ENCODE measurements around the gene AATK.

The AATK gene

DNA sequence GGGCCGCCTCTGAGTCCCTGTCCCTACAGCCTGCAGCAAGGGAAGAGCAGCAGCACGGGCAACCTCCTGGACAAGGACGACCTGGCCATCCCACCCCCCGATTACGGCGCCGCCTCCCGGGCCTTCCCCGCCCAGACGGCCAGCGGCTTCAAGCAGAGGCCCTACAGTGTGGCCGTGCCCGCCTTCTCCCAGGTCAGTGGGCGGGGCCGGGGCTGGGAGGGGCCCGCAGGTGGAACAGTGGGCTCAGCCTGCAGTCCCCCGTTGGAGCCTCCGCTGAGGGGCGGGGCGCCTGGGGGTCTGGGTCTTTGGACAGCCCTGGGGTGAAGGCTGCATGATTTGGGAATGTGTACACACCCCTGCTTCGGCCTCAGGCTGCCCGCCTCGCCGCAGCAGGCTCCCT is 59.3 kb downstream of the AATK start:
- DNase-seq = no peak

- DNase-seq = no peak
Observed at GRCh38 chr17:81103379-81103778, 62.6 kb downstream of the AATK start.

DNA sequence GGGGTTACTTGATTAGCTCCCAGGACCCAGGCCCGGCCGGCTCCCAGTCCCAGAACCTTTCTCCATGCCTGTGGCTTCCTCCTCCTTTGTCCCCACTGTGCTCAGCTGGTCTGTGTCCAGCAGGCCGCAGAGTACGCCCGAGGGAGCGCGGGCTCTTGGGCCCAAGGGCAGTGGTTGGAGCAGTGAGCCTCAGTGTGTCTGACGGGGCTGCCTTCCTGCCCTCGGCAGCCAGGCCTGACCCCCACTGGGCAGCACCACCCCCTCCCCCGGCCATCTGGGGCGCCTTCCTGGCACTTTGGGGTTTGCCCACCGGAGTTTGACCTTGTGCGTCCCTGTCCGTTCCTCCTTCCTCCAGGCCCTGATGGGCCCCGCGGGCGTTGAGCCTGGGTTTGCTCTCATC is 63.2 kb downstream of the AATK start:
- DNase-seq = no peak

DNA sequence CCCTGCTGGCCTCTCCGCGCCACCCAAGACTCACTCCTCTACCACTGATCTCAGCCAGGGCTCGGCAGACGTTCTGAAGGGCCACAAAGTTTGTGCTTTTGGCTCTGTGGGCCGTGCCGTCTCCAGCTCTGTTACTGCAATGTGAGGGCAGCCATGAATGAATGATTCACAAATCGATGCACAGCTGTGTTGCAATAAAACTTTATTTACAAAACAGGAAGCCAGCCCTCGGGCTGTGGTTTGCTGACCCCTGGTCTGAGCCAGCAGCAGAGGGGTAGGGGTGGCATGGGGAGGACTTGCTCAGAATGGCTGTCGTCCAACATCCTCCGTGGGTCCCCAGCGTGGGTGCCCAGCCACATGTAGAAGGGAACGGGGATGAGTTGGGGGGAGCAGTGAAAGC is 63.7 kb downstream of the AATK start:
- DNase-seq = no peak

DNA sequence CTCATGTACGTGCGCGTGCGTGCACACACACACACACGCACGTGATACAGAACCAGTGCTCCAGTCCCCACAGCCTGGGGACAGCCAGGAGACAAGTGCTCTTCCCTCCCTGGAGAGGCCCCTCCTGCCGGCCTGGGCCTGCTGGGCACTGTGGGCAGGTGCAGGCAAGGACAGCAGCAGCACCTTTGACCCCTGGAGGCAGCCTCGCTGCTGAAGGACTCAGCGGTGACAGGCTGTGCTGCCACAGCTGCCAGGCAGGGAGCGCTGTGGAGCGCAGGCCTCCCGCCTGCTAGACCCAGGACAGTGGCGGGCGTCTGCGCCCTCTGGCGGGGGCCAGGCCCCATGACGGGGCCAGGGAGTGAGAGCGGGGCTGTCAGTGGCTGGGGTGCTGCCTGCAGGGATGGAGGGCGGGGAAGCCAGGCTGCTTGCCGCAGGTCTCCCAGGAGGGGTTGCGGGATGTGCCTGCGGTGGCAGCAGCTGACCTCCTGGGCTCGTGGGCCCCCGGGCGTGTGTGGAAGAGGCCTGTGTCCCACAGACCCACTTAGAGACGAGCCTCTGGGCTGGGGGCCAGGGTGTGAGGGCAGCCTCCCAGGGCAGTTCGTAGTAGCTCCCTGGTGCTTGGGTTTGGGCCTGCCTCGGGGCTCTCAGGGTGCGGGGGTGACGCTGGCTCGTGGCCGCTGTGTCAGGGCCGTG is 64.3 kb downstream of the AATK start:
- peak; percentile 90 for DNase-seq

DNA sequence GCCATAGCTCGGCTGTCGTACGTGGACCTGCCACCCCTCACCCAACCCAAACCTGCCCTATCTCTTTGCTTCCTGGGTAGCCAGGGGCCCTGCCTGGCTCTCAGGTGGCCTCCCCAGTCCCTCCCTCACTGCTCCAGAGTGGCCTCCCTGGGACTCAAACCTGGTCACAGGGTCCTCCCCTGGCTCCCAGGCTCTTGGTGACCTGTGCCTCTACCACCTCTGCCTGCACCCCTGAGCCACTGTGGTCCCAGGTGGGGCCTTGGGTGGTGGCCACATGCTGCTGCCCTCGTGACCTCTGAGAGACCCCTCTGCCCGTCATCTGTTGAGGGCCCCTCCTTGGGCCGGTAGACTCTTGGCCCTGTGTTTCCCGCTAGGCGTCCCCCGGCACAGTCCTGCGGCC is 65.4 kb downstream of the AATK start:
- DNase-seq = no peak

DNA sequence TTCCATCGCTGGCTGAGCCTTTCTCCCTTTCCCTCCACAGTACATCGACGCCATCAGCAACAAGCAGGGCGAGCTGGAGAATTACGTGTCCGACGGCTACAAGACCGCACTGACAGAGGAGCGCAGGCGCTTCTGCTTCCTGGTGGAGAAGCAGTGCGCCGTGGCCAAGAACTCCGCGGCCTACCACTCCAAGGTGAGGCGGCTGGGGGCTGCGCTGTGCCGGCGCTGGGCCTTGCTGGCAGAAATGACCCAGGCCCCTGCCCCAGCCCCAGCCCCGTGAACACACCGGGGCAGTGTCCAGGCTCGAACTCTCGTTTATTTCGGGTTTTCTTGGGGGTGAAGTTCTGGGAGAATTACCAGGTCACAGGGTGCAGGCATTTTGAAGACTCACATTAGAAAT is 66.1 kb downstream of the AATK start:
- no peak for DNase-seq

DNA sequence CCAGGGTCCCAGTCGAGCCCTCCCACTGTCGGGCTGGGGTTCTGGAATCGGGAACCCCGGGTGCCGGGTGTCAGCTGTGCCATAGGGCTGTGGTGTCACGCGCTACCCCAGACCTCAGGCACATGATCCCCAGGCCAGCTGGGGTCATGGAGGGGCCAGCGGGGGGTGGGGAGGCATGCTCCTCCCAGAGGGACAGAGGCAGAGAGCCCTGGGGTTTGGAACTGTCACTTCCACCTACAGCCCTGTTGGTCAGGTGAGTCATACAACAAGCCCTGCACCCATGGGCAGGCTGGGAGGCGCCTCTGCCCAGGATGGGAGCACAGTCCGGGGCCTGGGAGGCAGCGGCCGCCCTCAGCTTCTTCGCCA is 68.1 kb downstream of the AATK start:
- no peak for DNase-seq

- peak; percentile 77 for DNase-seq
Observed at GRCh38 chr17:81097134-81097942, 68.7 kb downstream of the AATK start.

- no peak for DNase-seq
Observed at GRCh38 chr17:81096741-81097133, 69.3 kb downstream of the AATK start.

GRCh38 chr17:81095383-81095762 is 70.6 kb downstream of the AATK start:
- DNase-seq = no peak

- DNase-seq = peak; percentile 69
Observed at GRCh38 chr17:81094509-81095382, 71.3 kb downstream of the AATK start.

DNA sequence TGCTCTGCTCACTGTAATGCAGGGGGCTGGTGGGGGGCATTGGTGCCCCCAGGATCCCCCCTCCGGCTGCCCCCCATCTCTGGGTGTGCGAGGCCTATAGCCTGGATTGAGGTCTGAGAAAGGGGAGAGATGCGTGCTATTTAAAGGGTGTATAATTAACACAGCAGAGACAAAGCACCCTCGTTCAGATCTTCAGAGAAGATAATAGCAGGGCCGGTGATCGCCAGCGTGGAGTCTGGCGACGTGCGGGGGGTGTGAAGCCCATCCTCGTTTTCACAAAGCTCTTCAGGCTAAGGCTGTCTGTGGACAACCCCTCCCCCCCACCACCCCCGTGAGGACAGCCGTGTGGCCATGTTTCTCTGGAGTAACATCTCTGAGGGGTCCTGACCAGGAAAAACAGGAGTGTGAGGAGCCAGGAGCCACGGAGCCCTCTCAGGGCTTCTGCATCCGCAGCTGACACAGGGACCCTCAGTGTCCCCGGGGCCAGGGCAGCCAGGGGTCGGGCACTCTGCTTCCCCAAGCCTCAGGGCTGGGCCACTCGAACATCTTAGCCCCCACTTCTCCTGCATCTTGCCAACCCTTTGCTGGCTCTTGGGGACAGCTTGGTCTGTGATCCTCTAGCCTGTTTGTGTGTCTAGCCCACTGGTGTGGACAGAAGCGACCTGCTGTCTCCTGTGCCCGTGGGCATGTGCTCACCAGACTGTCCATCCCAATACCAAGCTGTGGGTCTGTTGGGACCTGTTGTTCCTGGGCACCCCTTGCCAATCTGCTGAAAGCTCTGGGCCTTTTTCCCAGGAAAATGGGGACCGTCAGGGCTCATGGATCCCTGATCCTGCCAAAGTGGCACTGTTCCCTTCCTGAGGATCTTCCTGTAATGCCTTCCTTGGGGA is 72.2 kb downstream of the AATK start:
- no peak for DNase-seq

GRCh38 chr17:81092518-81093095 is 73.4 kb downstream of the AATK start:
- DNase-seq = no peak

DNA sequence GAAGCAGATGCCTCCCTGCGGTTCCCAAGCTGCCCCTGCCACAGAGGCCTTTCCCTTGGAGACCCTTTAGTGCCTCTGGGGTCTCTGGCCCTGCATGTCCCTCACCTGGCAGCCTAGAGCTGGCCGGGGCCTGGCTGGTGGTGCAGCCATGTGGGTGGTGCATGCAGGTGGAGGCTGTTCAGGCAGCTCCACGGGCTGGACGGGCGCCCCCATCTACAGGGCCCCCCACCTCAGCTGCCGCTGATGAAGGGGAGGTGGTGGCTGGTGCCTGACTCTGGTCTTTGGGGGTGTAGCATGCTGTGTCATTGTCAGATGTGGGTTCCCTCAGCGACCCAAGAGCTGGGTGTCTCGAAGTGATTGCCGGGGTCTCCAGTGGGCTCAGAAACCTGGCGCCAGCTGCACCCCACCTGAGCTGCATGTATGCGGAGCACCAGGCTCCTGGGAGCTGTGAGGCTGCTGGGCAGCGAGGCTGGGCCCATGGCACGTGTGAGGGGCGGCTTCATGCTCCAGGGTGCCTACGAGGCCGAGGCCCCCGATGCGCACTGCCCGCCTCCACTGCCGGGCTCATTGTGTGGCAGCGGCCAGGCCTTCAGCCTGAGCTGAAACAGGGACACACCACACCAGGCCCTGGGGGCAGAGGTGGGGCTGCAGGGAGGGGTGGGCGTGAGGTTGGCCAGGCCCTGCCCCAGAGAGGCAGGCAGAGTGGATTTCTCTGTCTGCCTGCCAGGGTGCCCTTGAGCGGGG is 74.1 kb downstream of the AATK start:
- DNase-seq = no peak

GRCh38 chr17:81091154-81091553 is 74.9 kb downstream of the AATK start:
- DNase-seq = no peak

DNA sequence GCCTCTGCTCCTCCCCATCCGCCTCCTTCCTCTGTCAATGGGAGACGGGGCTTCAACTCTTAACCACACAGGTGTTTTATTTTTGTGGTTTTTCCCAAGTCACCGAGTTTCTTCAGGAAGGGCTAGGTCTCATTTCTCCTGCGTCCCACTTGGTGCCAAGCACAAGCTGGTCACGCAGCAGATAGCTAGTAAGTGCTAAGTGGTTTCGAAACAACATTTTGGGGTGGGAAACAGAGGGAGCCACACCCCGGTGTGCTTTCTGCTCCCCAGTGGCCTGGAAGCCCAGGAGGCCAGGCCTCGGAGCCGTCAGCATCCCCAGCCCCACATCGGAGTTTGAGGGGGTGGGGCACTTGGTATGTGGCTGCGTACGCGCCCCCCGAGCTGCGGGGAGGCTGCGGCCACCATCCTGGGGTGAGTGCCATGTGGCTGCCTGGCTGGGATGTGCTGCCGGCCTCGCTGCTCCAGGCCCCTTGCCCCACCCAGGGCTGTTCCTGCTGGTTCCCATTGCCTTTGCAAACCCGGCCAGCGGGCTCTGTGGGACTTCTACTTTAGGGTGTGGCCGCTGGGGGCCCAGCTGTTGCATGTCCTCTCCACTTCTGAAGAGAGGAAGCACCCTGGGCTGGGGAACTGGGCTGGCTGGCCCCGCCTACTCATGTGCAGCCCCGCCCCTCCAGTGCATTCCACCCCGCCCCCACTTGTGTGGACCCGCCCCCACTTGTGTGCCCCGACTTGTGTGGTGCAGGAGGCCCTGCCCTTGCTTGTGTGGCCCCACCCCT is 75.5 kb downstream of the AATK start:
- peak; percentile 80 for DNase-seq

GRCh38 chr17:81086789-81087551 is 79.1 kb downstream of the AATK start:
- no peak for DNase-seq

GRCh38 chr17:81085420-81085911 is 80.6 kb downstream of the AATK start:
- DNase-seq = no peak
